GM23338 (cell line): Measurements from ENCODE around the gene ZMYM4. TPM values are rescaled to one million over a fixed set of nuclear protein-coding genes. Genes with fewer than 3 reads are reported as not detected.

Experiments
- ATAC-seq: fragments of 200-7000 bp; cut with Tn5 transposase; 3 replicates; pipeline ENCODE4 v1.9.1; 2020
- DNase-seq: peaks from one replicate; pipeline ENCODE4 v3.0.0-alpha.2; 2015; ENCODE audit warnings: low spot score
- H2AFZ ChIP-seq: fragments of 200-600 bp; sonication (generic); 2 replicates; pipeline ENCODE4 v1.8.0; 2016; ENCODE audit warnings: antibody characterized with exemption, mild to moderate bottlenecking, moderate library complexity
- H3F3A ChIP-seq: fragments of 200-600 bp; sonication (generic); replicated peaks from 2 replicates; pipeline ENCODE4 v1.8.0; 2017; ENCODE audit warnings: antibody characterized with exemption, mixed run types, low read depth
- H3K27ac ChIP-seq: fragments of 200-600 bp; sonication (generic); 2 replicates; pipeline ENCODE4 v1.6.1; 2016; ENCODE audit warnings: low read depth
- H3K27me3 ChIP-seq: fragments of 200-600 bp; sonication (generic); 2 replicates; pipeline ENCODE4 v1.8.0; 2016; ENCODE audit warnings: mild to moderate bottlenecking, mixed run types, moderate library complexity; ENCODE audit not compliant: insufficient read depth
- H3K36me3 ChIP-seq: fragments of 200-600 bp; sonication (generic); 2 replicates; pipeline ENCODE4 v1.8.0; 2016; ENCODE audit warnings: mild to moderate bottlenecking; ENCODE audit not compliant: insufficient read depth
- H3K4me1 ChIP-seq: fragments of 200-600 bp; sonication (generic); 2 replicates; pipeline ENCODE4 v1.8.0; 2016; ENCODE audit warnings: mild to moderate bottlenecking, moderate library complexity; ENCODE audit not compliant: insufficient read depth
- H3K4me2 ChIP-seq: fragments of 200-600 bp; sonication (generic); 2 replicates; pipeline ENCODE4 v1.7.1; 2017; ENCODE audit warnings: mixed run types
- H3K4me3 ChIP-seq: fragments of 200-600 bp; sonication (generic); 2 replicates; pipeline ENCODE4 v1.6.1; 2016; ENCODE audit warnings: mixed run types
- H3K79me2 ChIP-seq: fragments of 200-600 bp; sonication (generic); replicated peaks from 2 replicates; pipeline ENCODE4 v1.8.0; 2017; ENCODE audit warnings: mild to moderate bottlenecking; ENCODE audit not compliant: insufficient read depth
- H3K9me2 ChIP-seq: fragments of 200-600 bp; sonication (generic); 2 replicates; pipeline ENCODE4 v1.8.0; 2017; ENCODE audit not compliant: insufficient read depth
- H4K20me1 ChIP-seq: fragments of 200-600 bp; sonication (generic); replicated peaks from 2 replicates; pipeline ENCODE4 v1.8.0; 2017; ENCODE audit warnings: mild to moderate bottlenecking; ENCODE audit not compliant: insufficient read depth
- H3K27ac Mint-ChIP-seq: 2 replicates; pipeline ENCODE4 v1.8.0; 2020; ENCODE audit warnings: inconsistent platforms, mild to moderate bottlenecking, moderate library complexity, mixed read lengths
- H3K27me3 Mint-ChIP-seq: 3 replicates; pipeline ENCODE4 v1.8.0; 2022; ENCODE audit warnings: low read depth, mild to moderate bottlenecking, moderate library complexity, mixed read lengths, inconsistent platforms; ENCODE audit not compliant: insufficient read depth, poor library complexity
- H3K36me3 Mint-ChIP-seq: 3 replicates; pipeline ENCODE4 v1.8.0; 2021; ENCODE audit warnings: low read depth, mild to moderate bottlenecking, inconsistent platforms, moderate library complexity, mixed read lengths
- H3K4me1 Mint-ChIP-seq: 3 replicates; pipeline ENCODE4 v1.8.0; 2020; ENCODE audit warnings: mild to moderate bottlenecking, inconsistent platforms, mixed read lengths
- H3K4me3 Mint-ChIP-seq: 3 replicates; pipeline ENCODE4 v1.8.0; 2021; ENCODE audit warnings: moderate library complexity, mild to moderate bottlenecking, inconsistent platforms, mixed read lengths
- H3K9me3 Mint-ChIP-seq: 3 replicates; pipeline ENCODE4 v1.8.0; 2020; ENCODE audit warnings: moderate library complexity, mild to moderate bottlenecking, inconsistent platforms, mixed read lengths
- ETS1 ChIP-seq: IDR thresholded peaks from 2 replicates; pipeline ENCODE4 v1.6.1; 2016; ENCODE audit warnings: antibody characterized with exemption
- EZH2 ChIP-seq: fragments of 200-600 bp; sonication (generic); IDR thresholded peaks from one replicate; pipeline ENCODE4 v1.8.0; 2017; ENCODE audit warnings: antibody characterized with exemption, mild to moderate bottlenecking, low read depth; ENCODE audit not compliant: unreplicated experiment
- EZH2phosphoT487 ChIP-seq: fragments of 200-600 bp; sonication (generic); IDR thresholded peaks from one replicate; pipeline ENCODE4 v1.8.1; 2018; ENCODE audit warnings: antibody characterized with exemption; ENCODE audit not compliant: unreplicated experiment
- JUNB ChIP-seq: IDR thresholded peaks from one replicate; pipeline ENCODE4 v1.6.1; 2016; ENCODE audit warnings: antibody characterized with exemption; ENCODE audit not compliant: unreplicated experiment
- NANOG ChIP-seq: IDR thresholded peaks from 2 replicates; pipeline ENCODE4 v1.6.1; 2016; ENCODE audit warnings: antibody characterized with exemption, borderline replicate concordance
- POLR2AphosphoS5 ChIP-seq: IDR thresholded peaks from 2 replicates; pipeline ENCODE4 v1.6.1; 2016; ENCODE audit warnings: antibody characterized with exemption, low read depth
- REST ChIP-seq: IDR thresholded peaks from one replicate; pipeline ENCODE4 v1.6.1; 2018; ENCODE audit warnings: antibody characterized with exemption; ENCODE audit not compliant: unreplicated experiment
- STAT1 ChIP-seq: IDR thresholded peaks from one replicate; pipeline ENCODE4 v1.6.1; 2016; ENCODE audit warnings: antibody characterized with exemption; ENCODE audit not compliant: unreplicated experiment
- ZNF114 ChIP-seq: fragments of 250-450 bp; sonication (Bioruptor Pico); IDR thresholded peaks from 2 replicates; pipeline ENCODE4 v1.5.0; 2020; ENCODE audit warnings: mild to moderate bottlenecking, moderate library complexity
- ZNF331 ChIP-seq: fragments of 250-450 bp; sonication (Bioruptor Pico); IDR thresholded peaks from 2 replicates; pipeline ENCODE4 v1.5.0; 2020; ENCODE audit warnings: low read depth, mild to moderate bottlenecking, moderate library complexity
- ZNF462 ChIP-seq: fragments of 250-450 bp; sonication (Bioruptor Pico); IDR thresholded peaks from 2 replicates; pipeline ENCODE4 v1.5.0; 2020; ENCODE audit warnings: mild to moderate bottlenecking, moderate library complexity
- long read RNA-seq: library from polyadenylated mRNA; unstranded; transcript quantifications from one replicate; pipeline ENCODE4 v2.0.0, GENCODE V29; 2020; ENCODE audit not compliant: unreplicated experiment
- polyA plus RNA-seq: library from polyadenylated mRNA; unstranded; fragments of >200 nt; fragmentation: Nextera tagmentation; extraction: Ambion mirVana; gene quantifications from 2 replicates; pipeline ENCODE4 v1.2.1, GENCODE V29; 2016
- total RNA-seq: library from RNA; depleted of rRNA; stranded (reverse); fragments of >200 nt; shearing (Covaris generic); gene quantifications from 2 replicates; pipeline ENCODE4 v1.2.3, GENCODE V29; 2014; rRNA removed

Gene ZMYM4
- 44.9 and 65.4 TPM in 2 replicates for total RNA-seq
- polyA plus RNA-seq: 62.1 and 68.5 TPM in 2 replicates
- long read RNA-seq, partial matches to known transcripts: 7 of 16 reads
- long read RNA-seq, other reads (novel, unspliced or antisense): 6 of 16 reads

- peak within 1 kb of the TSS; percentile 94 for H3K27ac ChIP-seq
- peaks cover 4% of the 10 kb centered on the region for H3K27me3 Mint-ChIP-seq
- peak within 1 kb of the TSS; percentile 92 for H3K4me3 Mint-ChIP-seq
- ATAC-seq (peak; percentile 92), DNase-seq (peak; percentile 98)
- H3K9me3 Mint-ChIP-seq: peaks cover 3% of the 10 kb centered on the region; the same call in 1 of the 3 replicates
- no peaks in the 10 kb centered on the region for H3K27me3 ChIP-seq
- H2AFZ ChIP-seq: peak within 1 kb of the TSS; percentile 16; the same call in 1 of the 2 replicates
- peaks cover 23% of the 10 kb centered on the region for H3K4me1 Mint-ChIP-seq
- peaks cover 27% of the 10 kb centered on the region for H3K36me3 Mint-ChIP-seq
- H3K79me2 ChIP-seq: peaks cover 44% of the 10 kb centered on the region
- H4K20me1 ChIP-seq: 0 out of 2 replicates have a peak, but pooled peaks cover 11% of the 10 kb centered on the region
- H3K9me2 ChIP-seq: 0 out of 2 replicates have a peak, but pooled peaks cover 7% of the 10 kb centered on the region
- H3K4me2 ChIP-seq: peak within 1 kb of the TSS; percentile 89
- 0 out of 2 replicates have a peak, but pooled peaks cover 4% of the 10 kb centered on the region for H3F3A ChIP-seq
- no peaks in the 10 kb centered on the region; the same call in 1 of the 2 replicates for H3K36me3 ChIP-seq
- no peak for TF ChIP-seq JUNB
- TF ChIP-seq ZNF331: no peak
- no peak for TF ChIP-seq NANOG
- no peak for TF ChIP-seq REST
- TF ChIP-seq STAT1: no peak
- peak; percentile 77; the same call in 1 of the 2 replicates for TF ChIP-seq ZNF114
- 0 out of 2 replicates have a peak, but pooled peaks have one; percentile 34 for TF ChIP-seq ZNF462
- TF ChIP-seq EZH2phosphoT487: no peak
- peak; percentile 18; the same call in 1 of the 2 replicates for TF ChIP-seq POLR2AphosphoS5
- TF ChIP-seq EZH2: no peak
- no peak for TF ChIP-seq ETS1
- H3K27ac Mint-ChIP-seq: peak within 1 kb of the TSS; percentile 89
- peak within 1 kb of the TSS; percentile 56 for H3K4me3 ChIP-seq
- H3K4me1 ChIP-seq: peaks cover 23% of the 10 kb centered on the region
These were observed at the start of gene ZMYM4 for GRCh38 chr1:35268282-35269200. ZMYM4 (plus strand) TSS chr1:35268709; CDS start chr1:35269047, 338 bp downstream.
